ENCODE results near the gene PKD2. TPM values are rescaled to one million over a fixed set of nuclear protein-coding genes. Genes with fewer than 3 reads are reported as not detected.

PKD2 gene
- total RNA-seq, 1 experiment from 2014 or later, result 21.4 TPM

- no peak overlapping the region; the same call in 1 of the 2 replicates for H3K27ac Mint-ChIP-seq
- H3K36me3 Mint-ChIP-seq, result peaks cover 26% of the 10 kb centered on the region
- CTCF ChIA-PET, result no interaction called here
These were observed 11.0 kb downstream of the PKD2 start for GRCh38 chr4:88018466-88018865.

More at GRCh38 chr4:88018466-88018865, 11.0 kb downstream of the PKD2 start:
- 0 out of 2 replicates have a peak, but pooled peaks cover 2% of the 10 kb centered on the region for H3K9me3 Mint-ChIP-seq
- H3K4me3 Mint-ChIP-seq, result no peak overlapping the region
- POLR2A ChIA-PET, result no interaction called here
- no peak for ATAC-seq
- no peak for TF ChIP-seq CREM (CRISPR knock-in tag; IDR thresholded peaks at IDR 0.05)
- TF ChIP-seq ZMAT4 (CRISPR knock-in tag; IDR thresholded peaks at IDR 0.05), result no peak
- no peak for TF ChIP-seq PRDM15 (CRISPR knock-in tag; IDR thresholded peaks at IDR 0.05)
- TF ChIP-seq CBFB (CRISPR knock-in tag; IDR thresholded peaks at IDR 0.05; ENCODE audit: low read depth), result no peak
- TF ChIP-seq ZNF671 (CRISPR knock-in tag; IDR thresholded peaks at IDR 0.05), result no peak
- TF ChIP-seq GTF2I (CRISPR knock-in tag; conservative IDR thresholded peaks at IDR 0.05), result no peak
- TF ChIP-seq ATF6 (CRISPR knock-in tag; IDR thresholded peaks at IDR 0.05), result no peak
- TF ChIP-seq SOX15 (CRISPR knock-in tag; IDR thresholded peaks at IDR 0.05), result no peak
- no peak for TF ChIP-seq CREB1 (CRISPR knock-in tag; IDR thresholded peaks at IDR 0.05)
- no peak for TF ChIP-seq HMGXB4 (CRISPR knock-in tag; IDR thresholded peaks at IDR 0.05)
- no peak for TF ChIP-seq ERG (CRISPR knock-in tag; IDR thresholded peaks at IDR 0.05)
- no peak for TF ChIP-seq SMAD3 (CRISPR knock-in tag; IDR thresholded peaks at IDR 0.05; ENCODE audit: borderline replicate concordance)
- TF ChIP-seq ZNF219 (CRISPR knock-in tag; IDR thresholded peaks at IDR 0.05; ENCODE audit: borderline replicate concordance), result no peak
- TF ChIP-seq ZNF423 (CRISPR knock-in tag; IDR thresholded peaks at IDR 0.05), result no peak
- no peak for TF ChIP-seq PREB (CRISPR knock-in tag; IDR thresholded peaks at IDR 0.05; ENCODE audit: borderline replicate concordance)
- TF ChIP-seq MLX (CRISPR knock-in tag; IDR thresholded peaks at IDR 0.05), result no peak
- no peak for TF ChIP-seq TCF7 (CRISPR knock-in tag; IDR thresholded peaks at IDR 0.05; ENCODE audit: low read depth)
- no peaks in the 10 kb centered on the region for H3K27me3 Mint-ChIP-seq (ENCODE audit: low read depth)
- DNase-seq (ENCODE audit: low spot score), result no peak
- peaks cover 37% of the 10 kb centered on the region for H3K4me1 Mint-ChIP-seq
